ENCODE results near the gene UROD. TPM values are rescaled to one million over a fixed set of nuclear protein-coding genes. Genes with fewer than 3 reads are reported as not detected.
"Not testable (repeated sequence)": the region's sequence is repeated elsewhere in the genome, so short reads cannot be mapped to it uniquely, and the experiment has no call there.

UROD gene
- total RNA-seq, 1 donor from 2014 or later, result 60.4 TPM

- Histone ChIP-seq H3K9me3 (no peaks in the 10 kb centered on the region), H3K4me3 (no peak overlapping the region), H3K36me3 (no peaks in the 10 kb centered on the region), H3K4me1 (no peaks in the 10 kb centered on the region), H3K27me3 (ENCODE audit: low read depth) (no peaks in the 10 kb centered on the region), H3K27ac (no peak overlapping the region)
- ATAC-seq, result no peak
- no peak for DNase-seq
- intact Hi-C loops (cut with DNase I), result no loop called here
- no peak for TF ChIP-seq CTCF (IDR thresholded peaks at IDR 0.05)
These were observed 16.4 kb upstream of the UROD start for GRCh38 chr1:44995467-44996238.

GRCh38 chr1:44999232-44999631, 12.8 kb upstream of the UROD start:
- Histone ChIP-seq H3K36me3 (peaks cover 25% of the 10 kb centered on the region), H3K27ac (no peak overlapping the region), H3K27me3 (ENCODE audit: low read depth) (no peaks in the 10 kb centered on the region), H3K9me3 (no peaks in the 10 kb centered on the region), H3K4me3 (no peak overlapping the region), H3K4me1 (no peaks in the 10 kb centered on the region)
- no peak for ATAC-seq
- intact Hi-C loops (cut with DNase I), result no loop called here
- DNase-seq, result no peak
- TF ChIP-seq CTCF (IDR thresholded peaks at IDR 0.05), result no peak

- peaks cover 43% of the 10 kb centered on the region for H3K36me3 ChIP-seq
- TF ChIP-seq CTCF (IDR thresholded peaks at IDR 0.05), result no peak
- no peaks in the 10 kb centered on the region for H3K27me3 ChIP-seq (ENCODE audit: low read depth)
- DNase-seq, result peak; percentile 75
- H3K4me3 ChIP-seq, result no peak overlapping the region
- no peaks in the 10 kb centered on the region for H3K4me1 ChIP-seq
- intact Hi-C loops (cut with DNase I), result no loop called here
- H3K27ac ChIP-seq, result peak overlapping the region; percentile 53
- ATAC-seq, result peak; percentile 81 to 89
- no peaks in the 10 kb centered on the region for H3K9me3 ChIP-seq
These were observed 11.0 kb upstream of the UROD start for GRCh38 chr1:45001011-45001481.

- H3K4me3 ChIP-seq; H3K27me3 ChIP-seq (ENCODE audit: low read depth); H3K9me3 ChIP-seq; intact Hi-C loops (cut with DNase I); DNase-seq; ATAC-seq; H3K4me1 ChIP-seq: not testable (repeated sequence)
- Histone ChIP-seq H3K36me3 (peaks cover 49% of the 10 kb centered on the region), H3K27ac (peak overlapping the region; percentile 53)
These were observed 10.5 kb upstream of the UROD start for GRCh38 chr1:45001576-45001975.

- H3K4me1 ChIP-seq, result no peaks in the 10 kb centered on the region
- ATAC-seq (no peak), DNase-seq (no peak)
- TF ChIP-seq CTCF (IDR thresholded peaks at IDR 0.05), result no peak
- intact Hi-C loops (cut with DNase I), result no loop called here
- H3K4me3 ChIP-seq, result no peak overlapping the region
- H3K27me3 ChIP-seq (ENCODE audit: low read depth), result no peaks in the 10 kb centered on the region
- H3K36me3 ChIP-seq, result peaks cover 62% of the 10 kb centered on the region
- H3K27ac ChIP-seq, result no peak overlapping the region
- no peaks in the 10 kb centered on the region for H3K9me3 ChIP-seq
These were observed 9.1 kb upstream of the UROD start for GRCh38 chr1:45002650-45003645.
